COLO829 (cell line): ENCODE measurements around the gene MAP6.

Source experiments
- DNase-seq: peaks from one replicate; pipeline ENCODE4 v3.0.0; 2012; ENCODE audit warnings: low spot score

The MAP6 gene

GRCh38 chr11:75566763-75567279 is 102.0 kb downstream of the MAP6 start:
- no peak for DNase-seq

GRCh38 chr11:75565916-75566762 is 102.7 kb downstream of the MAP6 start:
- no peak for DNase-seq

DNA sequence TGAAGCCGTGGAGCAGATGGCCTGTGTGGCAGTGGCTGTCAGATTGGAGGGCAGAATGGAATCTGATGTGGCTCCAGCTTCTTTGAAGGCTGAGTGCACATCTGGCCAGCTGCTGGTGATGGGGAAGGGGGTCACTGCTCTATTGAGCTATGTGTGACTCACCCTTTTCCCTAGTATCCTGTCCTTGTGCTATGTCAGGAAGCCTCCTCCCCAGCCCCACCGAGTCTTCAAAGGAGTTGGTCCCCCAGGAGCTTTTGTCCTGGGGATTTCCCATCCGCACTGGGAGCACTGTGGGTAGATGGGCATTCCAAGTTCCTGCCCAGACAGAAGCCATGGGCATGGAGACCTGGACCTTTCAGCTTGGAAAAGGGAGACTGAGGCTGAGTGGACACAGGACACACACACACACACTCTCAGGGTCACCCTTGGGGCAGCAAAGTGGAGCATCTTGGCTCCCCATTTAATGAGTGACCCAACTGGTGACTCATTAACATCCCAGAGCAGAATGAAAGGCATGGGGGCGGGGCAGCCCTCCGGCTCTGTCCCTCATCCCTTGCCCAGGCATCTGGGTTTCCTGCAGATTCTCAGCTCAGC is 103.5 kb downstream of the MAP6 start:
- DNase-seq = peak; percentile 62

GRCh38 chr11:75563978-75564552 is 104.8 kb downstream of the MAP6 start:
- no peak for DNase-seq

GRCh38 chr11:75563501-75563977 is 105.3 kb downstream of the MAP6 start:
- no peak for DNase-seq

- peak; percentile 38 for DNase-seq
Measured at GRCh38 chr11:75562836-75563484, 105.9 kb downstream of the MAP6 start.

DNA sequence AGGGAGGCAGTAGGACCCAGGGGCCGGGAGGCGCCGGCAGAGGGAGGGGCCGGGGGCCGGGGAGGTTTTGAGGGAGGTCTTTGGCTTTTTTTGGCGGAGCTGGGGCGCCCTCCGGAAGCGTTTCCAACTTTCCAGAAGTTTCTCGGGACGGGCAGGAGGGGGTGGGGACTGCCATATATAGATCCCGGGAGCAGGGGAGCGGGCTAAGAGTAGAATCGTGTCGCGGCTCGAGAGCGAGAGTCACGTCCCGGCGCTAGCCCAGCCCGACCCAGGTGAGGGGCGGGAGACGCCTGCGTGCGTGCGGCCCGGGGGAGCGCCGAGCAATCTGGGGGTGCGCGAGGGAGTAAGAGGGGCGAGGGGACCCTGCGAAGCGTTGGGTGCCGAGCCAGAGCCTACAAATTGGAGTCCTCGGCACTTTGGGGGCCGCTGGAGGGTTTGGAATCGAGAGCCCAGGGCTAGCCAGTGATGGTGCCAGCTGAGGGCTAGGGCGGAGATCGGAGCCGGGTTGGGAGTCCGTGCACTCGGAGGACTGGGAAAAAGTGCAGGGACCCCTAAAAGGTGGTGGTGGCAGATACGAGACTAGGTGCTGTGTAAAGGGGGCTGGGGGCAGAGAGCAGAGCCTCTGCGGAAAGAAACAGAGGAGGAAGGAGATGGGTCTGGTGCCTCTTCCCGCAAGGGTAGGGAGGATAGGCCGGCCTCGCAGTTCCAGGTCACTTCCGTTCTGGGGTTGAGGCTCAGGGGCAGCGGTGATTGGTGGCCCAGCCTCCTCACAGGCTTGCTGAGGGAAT is 106.6 kb downstream of the MAP6 start, which contains the start of gene SERPINH1:
TSS of gene SERPINH1 (plus strand) at position 206 of the 788 bp plus-strand sequence. CDS start 4,097 bp downstream, outside the sequence.
- DNase-seq = peak; percentile 82

GRCh38 chr11:75561426-75562047 is 107.3 kb downstream of the MAP6 start:
- no peak for DNase-seq

- DNase-seq = no peak
Measured at GRCh38 chr11:75560644-75561043, 108.2 kb downstream of the MAP6 start.

DNA sequence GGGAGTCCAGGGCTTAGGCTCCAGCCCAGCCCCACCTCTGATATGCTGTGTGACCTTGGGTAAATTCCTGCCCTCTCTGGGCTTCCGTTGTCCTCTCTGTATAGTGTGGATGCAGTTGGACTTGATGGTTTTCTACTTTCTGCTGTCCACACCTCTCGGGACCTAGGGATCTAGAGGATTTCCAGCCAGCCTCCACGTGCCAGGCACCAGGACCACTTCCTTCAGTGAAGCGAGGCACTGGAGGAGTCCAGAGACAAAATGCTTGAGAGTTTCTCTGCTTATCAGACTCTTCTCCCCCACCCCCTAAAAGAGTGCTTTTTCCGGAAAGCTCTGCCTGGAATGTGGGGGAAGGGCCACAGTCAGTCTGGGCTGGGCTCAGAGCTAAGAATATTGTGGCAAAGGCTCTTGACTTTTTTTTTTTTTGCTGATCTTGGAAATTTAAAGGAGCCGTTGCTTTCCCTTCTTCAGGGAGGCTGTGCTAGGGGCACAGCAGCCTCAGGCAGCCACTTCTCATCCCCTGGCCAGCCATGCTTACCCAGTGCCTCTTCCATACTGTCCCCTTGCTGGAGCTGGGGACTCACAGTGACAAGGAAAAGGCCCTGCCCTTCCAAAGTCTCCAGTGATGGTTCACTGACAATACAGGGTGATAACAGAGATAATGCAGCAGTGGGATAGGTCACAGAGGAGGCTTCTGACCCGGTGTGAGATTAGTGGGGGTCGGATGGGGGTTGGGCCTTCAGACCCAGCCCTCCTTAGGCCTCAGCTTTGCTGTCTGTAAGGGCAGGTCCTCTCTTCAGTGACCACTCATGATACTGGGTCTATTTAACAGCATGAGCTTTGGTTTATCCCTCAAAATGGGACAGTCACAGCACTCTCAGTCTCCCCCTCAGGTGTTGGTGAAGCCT is 109.6 kb downstream of the MAP6 start:
- peak; percentile 71 for DNase-seq

- peak; percentile 69 for DNase-seq
Measured at GRCh38 chr11:75557666-75558494, 111.0 kb downstream of the MAP6 start.

GRCh38 chr11:75556275-75556674 is 112.6 kb downstream of the MAP6 start:
- DNase-seq = no peak

GRCh38 chr11:75555079-75555811 is 113.6 kb downstream of the MAP6 start:
- no peak for DNase-seq

DNA sequence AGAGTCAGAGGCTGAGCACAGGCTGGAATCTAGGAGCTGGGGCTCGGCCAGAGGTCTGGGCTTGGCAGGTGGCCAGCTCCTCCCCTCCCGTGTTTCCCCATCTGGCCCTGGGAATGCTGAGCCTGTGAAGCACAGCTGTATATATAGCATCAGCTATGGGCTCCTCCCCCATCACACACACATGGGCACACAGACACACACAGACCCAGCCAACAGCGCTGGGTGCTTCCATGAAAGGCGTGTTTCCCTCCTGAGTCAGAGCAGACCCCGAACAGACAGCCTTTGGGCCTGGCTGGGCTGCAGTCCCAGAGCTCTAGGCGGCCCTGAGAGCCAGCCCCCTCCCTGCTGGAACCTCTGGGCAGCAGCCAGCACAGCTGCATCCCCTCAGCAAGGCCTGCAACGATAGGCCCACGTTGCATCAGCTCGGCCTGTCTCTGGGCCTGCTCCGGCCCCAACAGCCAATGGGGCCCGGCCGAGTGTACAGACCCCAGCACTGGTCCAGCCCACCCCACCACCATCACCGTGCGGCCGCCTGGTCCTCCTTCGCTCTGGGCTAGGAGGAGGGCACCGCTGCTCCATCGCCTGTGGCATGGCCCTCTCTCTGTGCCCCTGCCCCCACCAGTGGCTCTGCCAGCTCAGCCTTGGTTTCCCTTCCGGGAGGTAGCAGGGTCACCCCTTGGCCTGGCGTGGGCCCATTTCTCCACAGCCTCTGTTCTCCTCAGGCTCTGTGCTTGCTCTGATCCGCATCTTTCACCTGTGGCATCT is 114.4 kb downstream of the MAP6 start:
- DNase-seq = no peak

DNA sequence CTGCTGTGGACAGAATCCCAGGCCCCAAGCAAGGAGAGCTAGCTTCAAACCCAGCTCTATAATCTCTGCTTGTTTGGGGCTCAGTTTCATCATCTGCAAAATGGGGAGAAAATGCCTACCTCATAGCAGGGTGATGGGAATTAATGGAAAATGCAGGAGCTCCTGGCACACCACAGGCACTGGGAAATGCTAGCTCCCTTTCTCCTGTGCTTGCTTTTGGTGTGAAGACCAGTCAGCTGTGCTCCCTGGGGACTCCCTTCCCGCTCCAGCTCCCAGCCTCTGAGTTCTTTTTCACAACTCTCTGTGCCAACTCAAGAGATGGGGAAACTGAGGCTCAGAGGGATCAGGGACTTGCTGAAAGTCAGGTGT is 115.0 kb downstream of the MAP6 start:
- DNase-seq = no peak

DNA sequence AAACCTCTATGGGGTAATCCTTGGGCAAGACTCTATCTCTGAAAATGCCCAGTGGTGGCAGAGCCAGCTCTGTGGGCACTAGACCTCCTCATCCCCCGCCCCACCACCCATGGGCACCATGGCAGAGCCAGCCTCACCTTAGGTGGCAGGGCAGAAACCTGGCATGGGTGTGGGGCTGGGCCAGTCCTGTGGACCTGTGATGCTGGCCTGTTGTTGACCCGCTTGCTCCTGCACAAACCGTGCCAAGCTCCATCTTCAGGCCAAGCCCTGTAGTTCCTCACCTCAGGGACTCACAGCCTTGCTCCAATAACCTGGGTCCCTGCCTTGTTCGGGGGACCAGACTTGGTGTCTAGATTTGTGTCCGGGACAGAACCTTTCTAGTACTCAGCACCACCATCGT is 115.7 kb downstream of the MAP6 start:
- DNase-seq = no peak

DNA sequence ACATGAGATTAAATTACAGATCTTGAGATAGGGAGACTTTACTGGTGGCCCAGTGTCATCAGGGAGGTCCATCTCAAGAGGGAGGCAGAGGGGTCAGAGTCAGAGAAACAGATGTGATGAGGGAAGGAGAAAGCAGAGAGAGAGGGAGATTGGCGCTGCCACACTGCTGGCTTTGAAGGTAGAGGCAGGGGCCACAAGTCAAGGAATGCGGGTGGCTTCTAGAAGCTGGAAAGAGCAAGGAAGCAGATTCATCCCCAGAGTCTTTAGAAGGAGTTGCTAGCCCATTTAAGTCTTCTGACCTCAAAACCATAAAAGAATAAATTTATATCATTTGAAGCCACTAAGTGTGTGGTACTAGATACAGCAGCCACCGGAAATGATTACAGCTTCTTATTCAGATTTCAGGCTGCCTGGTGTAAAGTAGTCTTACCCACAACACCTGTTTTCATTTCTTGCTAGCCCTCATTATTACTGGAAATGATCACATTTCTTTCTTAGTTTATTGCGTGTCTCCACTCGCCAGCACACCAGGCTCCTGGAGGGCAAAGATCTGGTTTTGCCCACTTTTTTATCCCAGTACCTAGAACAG is 119.4 kb downstream of the MAP6 start:
- no peak for DNase-seq
